GM12878 (cell line): Measurements from ENCODE around the gene WWP2.

Experiments used
- ELK1 ChIP-seq: IDR thresholded peaks from 2 replicates; pipeline ENCODE4 v1.6.1; 2012; ENCODE audit warnings: low read depth, low read length, improper control_type of control experiment
- EP300 ChIP-seq, 2 experiments: fragments of 150-350 bp in 1 of 2; IDR thresholded peaks; 2 replicates each; pipeline ENCODE4 v1.6.1; 2011 to 2012; ENCODE audit warnings: low read depth in 2 of 2, low read length in 2 of 2, borderline replicate concordance in 1 of 2, improper control_type of control experiment in 1 of 2, inconsistent platforms in 1 of 2; ENCODE audit not compliant: control insufficient read depth in 1 of 2
- MYC ChIP-seq: IDR thresholded peaks from 2 replicates; pipeline ENCODE4 v1.6.1; 2011; ENCODE audit warnings: mild to moderate bottlenecking, low read length, moderate library complexity, inconsistent platforms; ENCODE audit not compliant: insufficient read depth, insufficient replicate concordance, insufficient read length, severe bottlenecking
- NR2C1 ChIP-seq: fragments of 450-650 bp; IDR thresholded peaks from 2 replicates; pipeline ENCODE4 v1.6.1; 2017; ENCODE audit warnings: antibody characterized with exemption, mild to moderate bottlenecking, moderate library complexity
- RELA ChIP-seq: fragments of 450-650 bp; IDR thresholded peaks from 2 replicates; pipeline ENCODE4 v1.8.0; 2014; ENCODE audit warnings: borderline replicate concordance; ENCODE audit not compliant: partially characterized antibody
- REST ChIP-seq: IDR thresholded peaks from 2 replicates; pipeline ENCODE4 v1.6.1; 2012; ENCODE audit warnings: mild to moderate bottlenecking, low read depth, low read length
- SREBF2 ChIP-seq: IDR thresholded peaks from 2 replicates; pipeline ENCODE4 v1.6.1; 2012; ENCODE audit warnings: mild to moderate bottlenecking, low read length
- TF ChIP-seq, protein P1 (sequence below): fragments of 450-650 bp; formaldehyde crosslinking; IDR thresholded peaks from 2 replicates; pipeline ENCODE4 v1.5.0; 2022; ENCODE audit warnings: mild to moderate bottlenecking, missing genetic modification characterization
- TF ChIP-seq, protein P2 (sequence below), 3 experiments: IDR thresholded peaks in 2 of 3; conservative IDR thresholded peaks in 1 of 3; 2 replicates each; pipeline ENCODE4 v1.5.1; 2011; ENCODE audit warnings: low read depth in 3 of 3, low read length in 3 of 3, mild to moderate bottlenecking in 3 of 3, control low read depth in 2 of 3, moderate library complexity in 2 of 3, inconsistent platforms in 1 of 3, mixed read lengths in 1 of 3; ENCODE audit not compliant: control insufficient read depth in 2 of 3, insufficient read depth in 1 of 3; ENCODE audit errors: extremely low read depth in 1 of 3
- TF ChIP-seq, protein P3 (sequence below): IDR thresholded peaks from 2 replicates; pipeline ENCODE4 v1.6.1; 2011; ENCODE audit warnings: borderline replicate concordance, low read depth, mild to moderate bottlenecking, moderate library complexity, mixed read lengths, low read length; ENCODE audit not compliant: insufficient read depth; ENCODE audit errors: extremely low read length

DNA sequence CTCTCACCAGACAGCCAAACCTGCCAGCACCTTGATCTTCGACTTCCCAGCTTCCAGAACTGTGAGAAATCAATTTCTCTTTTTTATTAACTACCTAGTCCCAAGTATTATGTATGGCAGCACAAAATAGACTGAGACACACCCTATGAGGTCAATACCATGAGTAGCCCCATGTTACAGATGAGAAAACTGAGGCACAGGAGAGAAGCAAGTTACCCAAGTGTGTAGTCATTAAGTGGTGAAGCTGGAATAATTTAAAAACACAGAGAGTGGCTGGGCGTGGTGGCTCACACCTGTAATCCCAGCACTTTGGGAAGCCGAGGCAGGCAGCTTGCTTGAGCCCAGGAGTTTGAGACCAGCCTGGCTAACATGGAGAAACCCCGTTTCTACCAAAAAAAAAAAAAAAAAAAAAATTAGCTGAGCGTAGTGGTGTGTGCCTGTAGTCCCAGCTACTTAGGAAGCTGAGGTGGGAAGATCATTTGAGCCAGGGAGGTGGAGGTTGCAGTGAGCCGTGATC lies 40.6 kb upstream of the WWP2 start:
- no peak for TF ChIP-seq RELA
- TF ChIP-seq, protein P1, sequence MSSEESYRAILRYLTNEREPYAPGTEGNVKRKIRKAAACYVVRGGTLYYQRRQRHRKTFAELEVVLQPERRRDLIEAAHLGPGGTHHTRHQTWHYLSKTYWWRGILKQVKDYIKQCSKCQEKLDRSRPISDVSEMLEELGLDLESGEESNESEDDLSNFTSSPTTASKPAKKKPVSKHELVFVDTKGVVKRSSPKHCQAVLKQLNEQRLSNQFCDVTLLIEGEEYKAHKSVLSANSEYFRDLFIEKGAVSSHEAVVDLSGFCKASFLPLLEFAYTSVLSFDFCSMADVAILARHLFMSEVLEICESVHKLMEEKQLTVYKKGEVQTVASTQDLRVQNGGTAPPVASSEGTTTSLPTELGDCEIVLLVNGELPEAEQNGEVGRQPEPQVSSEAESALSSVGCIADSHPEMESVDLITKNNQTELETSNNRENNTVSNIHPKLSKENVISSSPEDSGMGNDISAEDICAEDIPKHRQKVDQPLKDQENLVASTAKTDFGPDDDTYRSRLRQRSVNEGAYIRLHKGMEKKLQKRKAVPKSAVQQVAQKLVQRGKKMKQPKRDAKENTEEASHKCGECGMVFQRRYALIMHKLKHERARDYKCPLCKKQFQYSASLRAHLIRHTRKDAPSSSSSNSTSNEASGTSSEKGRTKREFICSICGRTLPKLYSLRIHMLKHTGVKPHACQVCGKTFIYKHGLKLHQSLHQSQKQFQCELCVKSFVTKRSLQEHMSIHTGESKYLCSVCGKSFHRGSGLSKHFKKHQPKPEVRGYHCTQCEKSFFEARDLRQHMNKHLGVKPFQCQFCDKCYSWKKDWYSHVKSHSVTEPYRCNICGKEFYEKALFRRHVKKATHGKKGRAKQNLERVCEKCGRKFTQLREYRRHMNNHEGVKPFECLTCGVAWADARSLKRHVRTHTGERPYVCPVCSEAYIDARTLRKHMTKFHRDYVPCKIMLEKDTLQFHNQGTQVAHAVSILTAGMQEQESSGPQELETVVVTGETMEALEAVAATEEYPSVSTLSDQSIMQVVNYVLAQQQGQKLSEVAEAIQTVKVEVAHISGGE (CRISPR knock-in tag): no peak
- TF ChIP-seq, protein P2, sequence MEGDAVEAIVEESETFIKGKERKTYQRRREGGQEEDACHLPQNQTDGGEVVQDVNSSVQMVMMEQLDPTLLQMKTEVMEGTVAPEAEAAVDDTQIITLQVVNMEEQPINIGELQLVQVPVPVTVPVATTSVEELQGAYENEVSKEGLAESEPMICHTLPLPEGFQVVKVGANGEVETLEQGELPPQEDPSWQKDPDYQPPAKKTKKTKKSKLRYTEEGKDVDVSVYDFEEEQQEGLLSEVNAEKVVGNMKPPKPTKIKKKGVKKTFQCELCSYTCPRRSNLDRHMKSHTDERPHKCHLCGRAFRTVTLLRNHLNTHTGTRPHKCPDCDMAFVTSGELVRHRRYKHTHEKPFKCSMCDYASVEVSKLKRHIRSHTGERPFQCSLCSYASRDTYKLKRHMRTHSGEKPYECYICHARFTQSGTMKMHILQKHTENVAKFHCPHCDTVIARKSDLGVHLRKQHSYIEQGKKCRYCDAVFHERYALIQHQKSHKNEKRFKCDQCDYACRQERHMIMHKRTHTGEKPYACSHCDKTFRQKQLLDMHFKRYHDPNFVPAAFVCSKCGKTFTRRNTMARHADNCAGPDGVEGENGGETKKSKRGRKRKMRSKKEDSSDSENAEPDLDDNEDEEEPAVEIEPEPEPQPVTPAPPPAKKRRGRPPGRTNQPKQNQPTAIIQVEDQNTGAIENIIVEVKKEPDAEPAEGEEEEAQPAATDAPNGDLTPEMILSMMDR (IDR thresholded peaks at IDR 0.05 in 2 of 3, conservative IDR thresholded peaks at IDR 0.05 in 1 of 3; ENCODE audit: control insufficient read depth in 2 of 3, extremely low read depth in 1 of 3, insufficient read depth in 1 of 3, low read depth in 3 of 3, low read length in 3 of 3): no peak
- no peak for TF ChIP-seq NR2C1
- TF ChIP-seq, protein P3, sequence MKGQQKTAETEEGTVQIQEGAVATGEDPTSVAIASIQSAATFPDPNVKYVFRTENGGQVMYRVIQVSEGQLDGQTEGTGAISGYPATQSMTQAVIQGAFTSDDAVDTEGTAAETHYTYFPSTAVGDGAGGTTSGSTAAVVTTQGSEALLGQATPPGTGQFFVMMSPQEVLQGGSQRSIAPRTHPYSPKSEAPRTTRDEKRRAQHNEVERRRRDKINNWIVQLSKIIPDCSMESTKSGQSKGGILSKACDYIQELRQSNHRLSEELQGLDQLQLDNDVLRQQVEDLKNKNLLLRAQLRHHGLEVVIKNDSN: no peak
- no peak for TF ChIP-seq REST
- no peak for TF ChIP-seq ELK1
- TF ChIP-seq SREBF2: no peak
- no peak for TF ChIP-seq EP300 (IDR thresholded peaks at IDR 0.05; ENCODE audit: borderline replicate concordance in 1 of 2, control insufficient read depth in 1 of 2, low read depth in 2 of 2, low read length in 2 of 2)
- TF ChIP-seq MYC: no peak
